Activated CD8-positive, alpha-beta memory T cell treated with anti-CD3 and anti-CD28 coated beads for 36 hours (primary cell): Measurements from ENCODE around the gene PSMC3. TPM values are rescaled to one million over a fixed set of nuclear protein-coding genes. Genes with fewer than 3 reads are reported as not detected.

Experiments
- CTCF ChIA-PET: fragments of 350-600 bp; sonication (Branson Sonifier 250); formaldehyde crosslinking; loops from one replicate; lab custom pipeline; 2021; ENCODE audit warnings: antibody characterized with exemption; lab: Charles Lee
- POLR2A ChIA-PET: fragments of 350-600 bp; sonication (Branson Sonifier 250); formaldehyde crosslinking; loops from one replicate; lab custom pipeline; 2021; ENCODE audit warnings: antibody characterized with exemption; lab: Charles Lee
- total RNA-seq, 2 experiments: library from RNA; stranded (reverse); gene quantifications; one replicate each; pipeline ENCODE4 v1.2.3, GENCODE V29; 2021

The PSMC3 gene
- total RNA-seq, 2 experiments from 2014 or later = 188 to 202 TPM

DNA sequence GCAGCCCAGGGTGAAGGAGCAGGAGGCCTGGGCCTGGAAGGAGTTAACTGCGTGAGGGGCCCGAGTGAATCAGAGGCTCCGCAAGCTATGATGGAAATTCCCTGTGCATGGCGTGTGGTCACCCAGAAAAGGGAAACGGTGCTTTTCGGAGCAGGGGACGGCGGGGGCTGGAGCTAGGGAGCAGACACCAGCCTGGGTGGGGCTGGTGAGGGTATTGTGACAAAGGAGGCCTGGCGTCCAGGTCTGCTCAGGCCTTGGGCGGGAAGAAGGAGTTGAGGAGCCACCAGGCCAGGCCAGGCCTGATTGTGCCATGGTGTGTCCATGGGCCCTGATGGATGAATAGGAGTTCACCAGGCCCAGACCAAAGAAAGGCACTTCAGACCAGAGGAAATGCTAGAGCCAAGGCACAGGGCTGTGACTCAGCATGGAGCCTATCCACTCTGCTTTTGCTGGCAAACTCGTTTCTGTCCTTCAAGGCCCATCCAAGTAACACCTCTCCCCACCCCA is 35.1 kb downstream of the PSMC3 start:
- CTCF ChIA-PET = interaction anchor here (1.8 kb wide), 1 partner anchor 17 kb away, joined by 5 read pairs; no protein-coding TSS in a partner anchor
- POLR2A ChIA-PET = no interaction called here

DNA sequence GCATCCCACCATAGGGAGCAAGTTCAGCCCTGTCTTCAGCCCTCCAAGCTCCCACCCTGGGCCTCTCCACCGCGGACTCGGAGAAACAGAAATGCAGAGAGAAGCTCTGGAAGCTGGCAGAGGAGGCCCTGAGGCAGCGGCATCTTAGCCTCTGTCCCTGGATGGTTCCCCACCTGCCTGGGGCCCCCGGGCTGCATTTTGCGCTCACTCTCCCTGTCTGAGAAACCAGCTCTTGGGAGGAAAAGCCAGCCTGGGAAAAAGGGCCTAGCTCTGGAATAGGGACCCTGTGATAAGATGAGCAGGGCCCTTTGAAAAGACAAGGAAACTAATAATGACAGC is 35.8 kb downstream of the PSMC3 start:
- POLR2A ChIA-PET = no interaction called here

GRCh38 chr11:47389577-47390421 is 36.4 kb downstream of the PSMC3 start:
- POLR2A ChIA-PET = no interaction called here
- CTCF ChIA-PET = interaction anchor here (0.8 to 3.8 kb wide), 2 partner anchors 16 to 17 kb away, joined by 3 to 16 read pairs; no protein-coding TSS in a partner anchor

More for the DNA sequence above, 35.8 kb downstream of the PSMC3 start:
- CTCF ChIA-PET = no interaction called here

GRCh38 chr11:47388697-47389576 is 37.3 kb downstream of the PSMC3 start:
- ChIA-PET CTCF (interaction anchor here (0.8 to 3.8 kb wide), 2 partner anchors 15 to 16 kb away, joined by 3 to 16 read pairs; no protein-coding TSS in a partner anchor), POLR2A (no interaction called here)

DNA sequence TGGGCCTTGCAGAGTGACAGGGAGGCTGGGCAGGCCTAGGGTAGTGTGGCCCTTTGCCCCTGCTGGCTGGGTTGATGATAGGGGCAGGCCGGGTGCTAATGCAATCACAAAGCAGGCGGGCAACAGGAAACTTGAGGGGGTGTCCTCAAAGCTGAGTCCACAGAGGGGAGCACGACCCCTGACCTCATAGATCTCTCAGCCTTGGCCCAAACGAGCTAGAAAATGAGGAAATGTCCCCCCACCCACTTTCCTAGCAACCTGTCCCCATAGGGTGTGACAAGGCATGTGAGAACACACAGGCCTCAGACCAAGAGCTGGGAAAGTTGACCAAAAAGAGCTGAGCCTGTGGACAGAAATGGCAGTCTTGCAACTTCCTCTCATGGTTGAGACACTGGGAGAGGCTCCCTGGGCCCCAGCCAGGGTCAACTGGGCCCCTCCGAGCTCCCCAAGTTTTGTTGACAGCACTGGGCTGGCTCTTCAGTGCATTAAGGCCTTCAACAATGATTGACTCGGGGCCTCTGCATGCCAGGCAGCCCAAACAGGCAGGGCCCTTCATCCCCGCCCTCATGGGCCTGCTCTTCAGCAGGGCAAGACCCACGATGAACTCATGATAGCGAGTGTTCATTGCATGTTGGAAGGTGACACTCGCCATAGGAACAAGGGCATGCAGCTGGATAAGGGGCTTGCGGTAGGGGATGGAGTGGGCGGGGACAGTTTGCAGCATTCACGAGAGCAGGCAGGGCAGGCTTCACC is 38.1 kb downstream of the PSMC3 start:
- ChIA-PET CTCF (interaction anchor here (3.8 kb wide), 1 partner anchor 14 kb away, joined by 16 read pairs; no protein-coding TSS in a partner anchor), POLR2A (interaction anchor here (1.2 kb wide), 1 partner anchor 17 kb away, joined by 3 read pairs; no protein-coding TSS in a partner anchor)

- POLR2A ChIA-PET = no interaction called here
- CTCF ChIA-PET = no interaction called here
These were observed 41.7 kb downstream of the PSMC3 start for GRCh38 chr11:47384498-47384897.

DNA sequence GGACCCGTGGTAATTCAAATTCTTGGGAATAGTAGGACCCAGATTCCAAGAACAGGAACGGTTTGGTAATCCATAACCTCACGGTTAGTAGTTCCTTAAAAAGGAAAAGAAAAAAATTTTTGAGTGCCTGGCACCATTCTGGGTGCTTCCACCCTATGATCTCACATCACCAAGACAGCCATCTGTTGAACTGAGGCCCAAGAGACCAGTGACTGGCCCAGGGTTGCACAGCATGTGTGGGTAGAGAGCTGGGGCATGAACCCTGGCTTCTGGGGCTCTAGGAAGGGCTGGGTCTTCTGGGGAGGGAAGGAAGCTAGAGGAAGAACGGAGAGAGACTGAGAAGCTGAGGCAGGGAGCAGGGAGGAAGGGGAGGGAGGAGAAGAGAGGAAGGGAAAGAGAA is 43.2 kb downstream of the PSMC3 start:
- POLR2A ChIA-PET = no interaction called here
- CTCF ChIA-PET = interaction anchor here (1.5 kb wide), 1 partner anchor 9 kb away, joined by 6 read pairs; no protein-coding TSS in a partner anchor

- ChIA-PET POLR2A (no interaction called here), CTCF (no interaction called here)
These were observed 46.2 kb downstream of the PSMC3 start for GRCh38 chr11:47380078-47380477.

- ChIA-PET CTCF (no interaction called here), POLR2A (no interaction called here)
These were observed 46.9 kb downstream of the PSMC3 start for GRCh38 chr11:47379317-47379716.

GRCh38 chr11:47378836-47379170 is 47.4 kb downstream of the PSMC3 start:
- POLR2A ChIA-PET = no interaction called here

DNA sequence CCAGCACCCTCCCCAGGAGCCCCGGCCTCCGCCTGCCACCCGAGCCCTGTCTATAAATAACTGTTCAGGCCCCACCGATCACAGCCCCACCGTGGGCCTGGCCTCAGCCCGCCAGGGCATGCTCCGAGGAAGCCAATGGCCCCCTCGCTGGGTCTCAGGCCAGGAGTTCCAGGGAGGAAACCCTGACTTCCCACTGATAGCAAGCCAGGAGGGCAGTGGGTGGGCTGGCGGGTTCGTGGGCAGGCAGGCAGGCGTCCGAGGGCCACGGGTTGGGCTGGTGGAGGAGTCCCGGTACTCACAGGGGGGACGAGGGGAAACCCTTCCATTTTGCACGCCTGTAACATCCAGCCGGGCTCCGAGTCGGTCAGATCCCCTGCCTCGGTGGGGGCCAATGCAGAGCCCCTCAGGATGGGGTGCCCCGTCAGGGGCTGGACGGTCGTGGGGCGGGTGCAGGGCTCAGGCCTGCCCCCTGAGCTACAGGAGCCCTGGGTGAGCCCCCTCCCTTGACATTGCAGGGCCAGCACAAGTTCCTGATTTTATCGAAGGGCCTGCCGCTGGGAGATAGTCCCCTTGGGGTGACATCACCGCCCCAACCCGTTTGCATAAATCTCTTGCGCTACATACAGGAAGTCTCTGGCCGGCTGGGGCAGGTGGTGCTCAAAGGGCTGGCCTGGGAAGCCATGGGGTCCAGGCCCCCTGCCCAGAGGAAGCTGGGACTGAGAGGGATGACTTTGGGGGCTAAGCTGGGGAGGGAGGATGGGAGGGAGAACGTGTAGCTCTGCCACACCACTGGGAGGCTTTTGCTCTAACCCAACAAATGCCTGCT is 48.0 kb downstream of the PSMC3 start, which contains the start of gene SPI1:
TSS of gene SPI1 (minus strand) at position 538 of the 826 bp plus-strand sequence. CDS start at position 344, 194 bp downstream.
- POLR2A ChIA-PET = no interaction called here
- CTCF ChIA-PET = no interaction called here

More at GRCh38 chr11:47378836-47379170, 47.4 kb downstream of the PSMC3 start:
- CTCF ChIA-PET = no interaction called here

GRCh38 chr11:47377571-47378009 is 48.6 kb downstream of the PSMC3 start:
- ChIA-PET CTCF (no interaction called here), POLR2A (no interaction called here)

DNA sequence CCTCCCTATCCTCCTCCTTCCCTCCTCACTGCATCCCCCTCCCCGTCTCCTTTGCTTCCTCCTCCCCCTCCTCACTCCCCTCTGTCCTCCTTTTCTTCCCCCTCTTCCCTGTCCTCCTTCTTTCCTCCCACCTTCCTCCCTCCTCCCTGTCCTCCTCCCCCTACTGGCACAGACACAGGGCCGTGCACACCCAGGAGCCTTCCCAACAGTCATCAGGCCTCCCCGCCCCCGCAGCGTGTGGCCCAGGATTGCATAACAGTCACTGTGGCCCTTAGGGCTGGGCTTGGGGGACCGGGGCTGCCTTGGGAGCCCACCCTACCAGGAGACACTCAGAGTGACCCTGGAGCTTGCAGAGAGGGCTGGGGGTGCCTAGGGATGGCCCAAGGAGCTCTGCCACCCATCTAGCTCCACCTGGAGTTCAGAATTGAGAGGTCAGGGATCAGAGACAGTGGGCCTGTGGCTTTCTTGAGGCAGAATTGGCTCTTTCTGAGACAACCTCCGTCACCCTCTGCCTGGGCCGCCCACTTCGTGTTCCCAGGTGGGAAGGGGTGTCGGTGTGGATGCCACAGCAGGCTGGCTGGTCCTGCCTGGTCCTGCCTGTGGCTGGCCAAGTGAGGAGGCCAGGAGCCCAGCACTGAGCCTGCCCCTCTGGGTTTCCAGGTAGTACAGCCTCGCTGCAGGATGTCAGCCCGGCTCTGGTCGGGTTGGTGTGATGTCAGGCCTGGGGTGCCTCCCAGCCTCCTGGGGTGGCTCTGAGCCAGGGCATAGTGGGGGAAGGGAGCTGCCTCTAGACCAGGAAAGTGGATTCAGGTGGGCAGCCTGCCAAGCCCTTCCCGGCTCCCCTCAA is 49.5 kb downstream of the PSMC3 start:
- ChIA-PET POLR2A (no interaction called here), CTCF (no interaction called here)

GRCh38 chr11:47376107-47376524 is 50.1 kb downstream of the PSMC3 start:
- ChIA-PET POLR2A (no interaction called here), CTCF (no interaction called here)

- POLR2A ChIA-PET = no interaction called here
- CTCF ChIA-PET = interaction anchor here (1.8 to 2.2 kb wide), 2 partner anchors 19 to 30 kb away, joined by 7 to 14 read pairs; no protein-coding TSS in a partner anchor
These were observed 50.6 kb downstream of the PSMC3 start for GRCh38 chr11:47375546-47376085.

- POLR2A ChIA-PET = no interaction called here
- CTCF ChIA-PET = interaction anchor here (0.9 to 2.2 kb wide), 5 partner anchors 13 to 54 kb away, joined by 3 to 16 read pairs (median 7); no protein-coding TSS in a partner anchor
These were observed 51.2 kb downstream of the PSMC3 start for GRCh38 chr11:47375020-47375419.

DNA sequence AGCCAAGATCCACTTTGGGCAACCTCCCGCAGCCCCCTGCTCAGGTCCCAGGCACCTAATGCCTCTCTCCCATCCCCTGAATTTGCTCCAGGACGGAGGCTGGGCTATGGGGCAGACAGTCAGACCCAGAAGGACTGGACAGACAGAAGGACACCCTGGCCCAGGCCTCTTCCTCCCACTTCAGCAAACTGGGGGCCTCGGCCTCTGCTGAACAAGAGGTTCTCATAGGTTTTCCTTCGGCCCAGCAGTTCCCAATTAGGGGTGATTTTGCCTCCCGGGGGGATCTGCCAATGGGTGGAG is 51.6 kb downstream of the PSMC3 start:
- POLR2A ChIA-PET = no interaction called here
- CTCF ChIA-PET = interaction anchor here (0.6 to 2.2 kb wide), 20 partner anchors 8 to 1298 kb away, joined by 3 to 16 read pairs (median 5); no protein-coding TSS in a partner anchor
